GM19099 (cell line): ENCODE results near the gene BCL11B.

Source experiments
- POLR2A ChIP-seq: IDR thresholded peaks from 3 replicates; pipeline ENCODE4 v1.6.1; 2011; ENCODE audit warnings: low read depth; ENCODE audit not compliant: insufficient read length; ENCODE audit errors: extremely low read depth

Gene BCL11B

GRCh38 chr14:99274346-99275221 lies 2.6 kb upstream of the BCL11B start:
- TF ChIP-seq POLR2A: no peak

- TF ChIP-seq POLR2A: no peak
Measured at GRCh38 chr14:99273766-99274345, 1.9 kb upstream of the BCL11B start.

- TF ChIP-seq POLR2A: no peak
Measured at GRCh38 chr14:99272899-99273765, 1.1 kb upstream of the BCL11B start.

- no peak for TF ChIP-seq POLR2A
Measured at GRCh38 chr14:99272632-99272898, 568 bp upstream of the BCL11B start.

GRCh38 chr14:99271221-99271941 lies 616 bp downstream of the BCL11B start:
- TF ChIP-seq POLR2A: no peak

GRCh38 chr14:99270458-99271220 lies 1.4 kb downstream of the BCL11B start:
- no peak for TF ChIP-seq POLR2A

GRCh38 chr14:99268810-99269707 lies 2.9 kb downstream of the BCL11B start:
- no peak for TF ChIP-seq POLR2A

GRCh38 chr14:99267837-99268781 lies 3.9 kb downstream of the BCL11B start:
- TF ChIP-seq POLR2A: no peak

GRCh38 chr14:99267381-99267780 lies 4.6 kb downstream of the BCL11B start:
- no peak for TF ChIP-seq POLR2A

GRCh38 chr14:99266181-99267178 lies 5.5 kb downstream of the BCL11B start:
- TF ChIP-seq POLR2A: no peak

GRCh38 chr14:99265571-99265970 lies 6.4 kb downstream of the BCL11B start:
- no peak for TF ChIP-seq POLR2A
